Measurements from ENCODE around the gene CUTA.

Gene CUTA

DNA sequence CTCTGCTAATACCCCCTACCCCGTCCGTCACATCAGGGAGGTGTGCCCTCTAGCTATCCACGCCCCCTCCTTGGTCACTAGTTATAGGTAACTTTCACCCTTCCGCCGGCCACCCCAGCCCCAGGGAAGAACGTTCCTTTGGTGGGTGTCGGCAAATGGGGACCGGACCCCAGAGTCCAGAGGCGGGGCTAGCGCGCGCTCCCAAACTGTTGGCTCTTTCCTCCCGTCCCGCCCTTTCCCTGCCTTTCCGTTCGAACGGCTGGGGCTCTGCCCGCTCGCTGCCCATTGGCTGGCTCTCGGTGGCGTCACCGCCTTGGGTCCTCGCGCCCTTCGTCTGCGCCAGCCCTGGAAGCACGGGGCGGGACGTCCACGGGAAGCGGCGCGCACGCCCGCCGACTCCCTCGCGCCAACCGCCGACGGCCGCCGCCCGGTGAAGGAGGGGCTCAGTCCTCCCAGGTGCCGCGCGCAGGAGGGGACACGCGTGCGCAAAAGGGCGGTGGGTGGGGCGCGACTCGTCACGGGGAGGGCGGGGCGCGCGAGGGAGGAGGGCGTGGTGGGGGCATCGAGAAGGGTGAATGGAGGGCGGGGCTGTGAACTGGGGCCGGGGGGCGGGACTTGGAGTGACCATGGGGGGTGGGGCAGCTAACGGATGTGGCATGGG is 7.7 kb downstream of the CUTA start (continued):
- TF ChIP-seq ZNF549 (tag by site-specific recombination; IDR thresholded peaks at IDR 0.05) (no peak), ZNF404 (tag by site-specific recombination; IDR thresholded peaks at IDR 0.05) (no peak), SP3 (tag by site-specific recombination; IDR thresholded peaks at IDR 0.05) (peak; percentile 91), PRDM10 (tag by site-specific recombination; IDR thresholded peaks at IDR 0.05) (no peak), ZNF660 (tag by site-specific recombination; IDR thresholded peaks at IDR 0.05) (0 out of 2 replicates have a peak, but pooled peaks have one; percentile 71), GLIS1 (tag by site-specific recombination; IDR thresholded peaks at IDR 0.05) (peak; percentile 46; the same call in 1 of the 2 replicates)

- Histone ChIP-seq H3K36me3 (ENCODE audit: control insufficient read depth in 2 of 2, insufficient read depth in 1 of 2, low read length in 2 of 2) (peaks cover 24 to 62% of the 10 kb centered on the region in 2 experiments), H3K27ac (ENCODE audit: extremely low read depth, low read depth, low read length) (no peak overlapping the region; the same call in 1 of the 2 replicates), H3K4me3 (ENCODE audit: low read depth, low read length) (no peak overlapping the region), H3K4me1 (ENCODE audit: control insufficient read depth, insufficient read depth, low read length) (peaks cover 4% of the 10 kb centered on the region; the same call in 1 of the 2 replicates), H3K9me3 (ENCODE audit: control insufficient read depth, insufficient read depth, low read depth, low read length) (no peaks in the 10 kb centered on the region)
- CTCF ChIA-PET, result interaction anchor here (0.6 to 2.7 kb wide), 15 partner anchors 10 to 314 kb away, joined by 3 to 15 read pairs (median 3); partner anchors contain the start of genes CUTA and ZBTB22
- POLR2A ChIA-PET, result interaction anchor here (0.6 to 1.0 kb wide), 3 partner anchors 15 to 89 kb away, joined by 3 to 7 read pairs (median 4); partner anchors contain the start of gene ZBTB22
- TF ChIP-seq ZNF654 (tag by site-specific recombination; IDR thresholded peaks at IDR 0.05; ENCODE audit: low read depth) (peak; percentile 75), ZNF658 (tag by site-specific recombination; IDR thresholded peaks at IDR 0.05) (no peak), WT1 (tag by site-specific recombination; IDR thresholded peaks at IDR 0.05) (no peak), GLI2 (tag by site-specific recombination; IDR thresholded peaks at IDR 0.05; ENCODE audit: borderline replicate concordance, low read depth) (no peak), ZNF600 (tag by site-specific recombination; IDR thresholded peaks at IDR 0.05) (0 out of 2 replicates have a peak, but pooled peaks have one; percentile 3), ZNF174 (tag by site-specific recombination; IDR thresholded peaks at IDR 0.05) (no peak), ATF2 (tag by site-specific recombination; IDR thresholded peaks at IDR 0.05; ENCODE audit: low read depth) (no peak), ZNF585B (tag by site-specific recombination; IDR thresholded peaks at IDR 0.05) (no peak), ZNF121 (tag by site-specific recombination; IDR thresholded peaks at IDR 0.05) (0 out of 2 replicates have a peak, but pooled peaks have one; percentile 25), ZBTB48 (tag by site-specific recombination; IDR thresholded peaks at IDR 0.05) (no peak), ZNF629 (tag by site-specific recombination; IDR thresholded peaks at IDR 0.05) (no peak), HIC1 (tag by site-specific recombination; IDR thresholded peaks at IDR 0.05) (no peak), HOXD13 (CRISPR knock-in tag; IDR thresholded peaks at IDR 0.05; ENCODE audit: borderline replicate concordance) (no peak), ZNF157 (tag by site-specific recombination; IDR thresholded peaks at IDR 0.05) (no peak), ZNF274 (IDR thresholded peaks at IDR 0.05; ENCODE audit: low read length) (no peak), ZNF274 (tag by site-specific recombination; IDR thresholded peaks at IDR 0.05; ENCODE audit: borderline replicate concordance) (no peak), ZNF549 (tag by site-specific recombination; IDR thresholded peaks at IDR 0.05) (no peak), GFI1B (tag by site-specific recombination; IDR thresholded peaks at IDR 0.05) (no peak)
- TF ChIP-seq, protein P1, sequence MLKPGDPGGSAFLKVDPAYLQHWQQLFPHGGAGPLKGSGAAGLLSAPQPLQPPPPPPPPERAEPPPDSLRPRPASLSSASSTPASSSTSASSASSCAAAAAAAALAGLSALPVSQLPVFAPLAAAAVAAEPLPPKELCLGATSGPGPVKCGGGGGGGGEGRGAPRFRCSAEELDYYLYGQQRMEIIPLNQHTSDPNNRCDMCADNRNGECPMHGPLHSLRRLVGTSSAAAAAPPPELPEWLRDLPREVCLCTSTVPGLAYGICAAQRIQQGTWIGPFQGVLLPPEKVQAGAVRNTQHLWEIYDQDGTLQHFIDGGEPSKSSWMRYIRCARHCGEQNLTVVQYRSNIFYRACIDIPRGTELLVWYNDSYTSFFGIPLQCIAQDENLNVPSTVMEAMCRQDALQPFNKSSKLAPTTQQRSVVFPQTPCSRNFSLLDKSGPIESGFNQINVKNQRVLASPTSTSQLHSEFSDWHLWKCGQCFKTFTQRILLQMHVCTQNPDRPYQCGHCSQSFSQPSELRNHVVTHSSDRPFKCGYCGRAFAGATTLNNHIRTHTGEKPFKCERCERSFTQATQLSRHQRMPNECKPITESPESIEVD (tag by site-specific recombination; IDR thresholded peaks at IDR 0.05), result no peak
- TF ChIP-seq, protein P2, sequence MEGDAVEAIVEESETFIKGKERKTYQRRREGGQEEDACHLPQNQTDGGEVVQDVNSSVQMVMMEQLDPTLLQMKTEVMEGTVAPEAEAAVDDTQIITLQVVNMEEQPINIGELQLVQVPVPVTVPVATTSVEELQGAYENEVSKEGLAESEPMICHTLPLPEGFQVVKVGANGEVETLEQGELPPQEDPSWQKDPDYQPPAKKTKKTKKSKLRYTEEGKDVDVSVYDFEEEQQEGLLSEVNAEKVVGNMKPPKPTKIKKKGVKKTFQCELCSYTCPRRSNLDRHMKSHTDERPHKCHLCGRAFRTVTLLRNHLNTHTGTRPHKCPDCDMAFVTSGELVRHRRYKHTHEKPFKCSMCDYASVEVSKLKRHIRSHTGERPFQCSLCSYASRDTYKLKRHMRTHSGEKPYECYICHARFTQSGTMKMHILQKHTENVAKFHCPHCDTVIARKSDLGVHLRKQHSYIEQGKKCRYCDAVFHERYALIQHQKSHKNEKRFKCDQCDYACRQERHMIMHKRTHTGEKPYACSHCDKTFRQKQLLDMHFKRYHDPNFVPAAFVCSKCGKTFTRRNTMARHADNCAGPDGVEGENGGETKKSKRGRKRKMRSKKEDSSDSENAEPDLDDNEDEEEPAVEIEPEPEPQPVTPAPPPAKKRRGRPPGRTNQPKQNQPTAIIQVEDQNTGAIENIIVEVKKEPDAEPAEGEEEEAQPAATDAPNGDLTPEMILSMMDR (tag by site-specific recombination; IDR thresholded peaks at IDR 0.05), result peak; percentile 21; the same call in 1 of the 2 replicates
Measured at GRCh38 chr6:33407132-33407718, 10.7 kb downstream of the CUTA start.

All from HEK293 (cell line).